ENCODE results near the gene SNX22.

DNA sequence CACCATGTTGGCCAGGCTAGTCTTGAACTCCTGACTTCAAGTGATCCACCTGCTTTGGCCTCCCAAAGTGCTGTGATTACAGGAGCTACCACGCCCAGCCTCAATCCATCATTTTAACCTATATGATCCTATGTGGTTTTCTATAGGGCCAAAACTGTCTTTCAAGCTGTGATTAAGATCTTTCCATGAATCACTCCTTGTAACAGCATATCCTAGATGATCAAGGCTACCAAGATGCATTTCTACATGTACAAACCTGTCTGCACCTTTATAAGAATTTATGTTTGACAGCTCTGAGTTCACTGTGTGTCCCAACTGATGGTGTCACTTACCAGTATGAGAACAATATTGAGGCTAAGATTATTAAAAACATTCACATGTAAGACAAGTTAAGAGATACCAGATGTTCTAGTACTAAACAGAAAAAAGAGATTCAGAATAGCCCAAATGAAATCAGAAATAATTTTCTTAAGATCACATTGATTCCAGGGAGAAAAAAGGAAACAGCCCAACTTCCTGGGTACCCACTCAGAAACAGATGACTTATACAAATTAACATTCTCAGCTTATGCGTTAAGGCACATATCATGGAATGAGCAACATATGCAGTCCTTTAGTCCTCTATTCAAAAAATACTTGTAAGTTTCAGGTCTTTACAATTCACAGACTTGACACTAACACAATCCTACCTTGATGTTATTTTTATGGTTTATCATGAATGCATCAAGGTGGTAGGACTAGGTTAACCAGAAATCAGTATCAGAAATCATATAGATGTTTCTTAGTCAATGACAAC, 36.1 kb downstream of the SNX22 start:
- no peak for TF ChIP-seq POLR2A (IDR thresholded peaks at IDR 0.05; ENCODE audit: low read length)
- TF ChIP-seq GATA1 (IDR thresholded peaks at IDR 0.05; ENCODE audit: low read depth, low read length) = no peak

All from erythroblast (primary cell).